ENCODE results near the gene VSX1.

DNA sequence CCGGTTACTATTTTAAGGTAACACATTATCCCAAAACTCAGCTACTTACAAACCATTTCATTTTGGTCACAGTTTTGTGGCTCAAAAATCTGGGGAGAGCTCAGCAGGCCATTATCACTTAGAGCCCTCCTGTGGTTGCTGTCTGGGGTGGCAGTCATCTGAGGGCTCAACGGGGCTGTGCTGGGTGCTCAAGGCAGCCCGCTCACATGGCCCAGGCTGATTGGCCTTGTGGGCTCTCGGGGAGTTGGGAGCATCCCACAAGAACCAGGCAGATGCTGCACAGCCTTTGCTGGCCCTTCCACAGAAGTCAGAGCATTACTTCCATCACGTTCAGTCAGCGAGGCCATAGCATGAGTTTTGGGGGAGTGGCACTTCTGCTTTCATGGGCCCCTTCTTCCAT is 6.3 kb upstream of the VSX1 start:
- no peak for TF ChIP-seq CTCF (IDR thresholded peaks at IDR 0.05)
- TF ChIP-seq, protein P1, sequence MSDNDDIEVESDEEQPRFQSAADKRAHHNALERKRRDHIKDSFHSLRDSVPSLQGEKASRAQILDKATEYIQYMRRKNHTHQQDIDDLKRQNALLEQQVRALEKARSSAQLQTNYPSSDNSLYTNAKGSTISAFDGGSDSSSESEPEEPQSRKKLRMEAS (IDR thresholded peaks at IDR 0.05; ENCODE audit: low read depth), result no peak
- no peak for TF ChIP-seq NFIC (IDR thresholded peaks at IDR 0.05; ENCODE audit: borderline replicate concordance)
- no peak for TF ChIP-seq CHD2 (IDR thresholded peaks at IDR 0.05; ENCODE audit: low read length, partially characterized antibody)

All from SK-N-SH (cell line).